Natural killer cell (primary cell): ENCODE measurements around the gene SLC12A4. TPM values are rescaled to one million over a fixed set of nuclear protein-coding genes. Genes with fewer than 3 reads are reported as not detected.

Experiments
- ATAC-seq, 3 donors: fragments of 150-1000 bp in 2 of 3; fragments of 200-7000 bp in 1 of 3; cut with Tn5 transposase; 1 replicate in 1 of 3; 2 replicates in 2 of 3; pipeline ENCODE4 v1.10.0; 2021; ENCODE audit warnings: mild to moderate bottlenecking in 2 of 3, moderate library complexity in 2 of 3
- DNase-seq, 2 donors: peaks; one replicate each; pipeline versions ENCODE4 v3.0.0 to v3.0.0-alpha.2; 2013 to 2021; ENCODE audit warnings: mixed read lengths in 1 of 2
- H3K27ac ChIP-seq: one replicate; pipeline ENCODE4 v1.5.1; 2013; ENCODE audit warnings: mild to moderate bottlenecking, low read length
- H3K27me3 ChIP-seq: one replicate; pipeline ENCODE4 v1.6.1; 2013; ENCODE audit warnings: low read length; ENCODE audit not compliant: control insufficient read depth, insufficient read depth
- H3K36me3 ChIP-seq: one replicate; pipeline ENCODE4 v1.6.1; 2013; ENCODE audit warnings: low read length; ENCODE audit not compliant: control insufficient read depth, insufficient read depth
- H3K4me1 ChIP-seq: one replicate; pipeline ENCODE4 v1.6.1; 2013; ENCODE audit warnings: low read length; ENCODE audit not compliant: control insufficient read depth, insufficient read depth
- H3K4me3 ChIP-seq: one replicate; pipeline ENCODE4 v1.5.1; 2013; ENCODE audit warnings: low read length
- H3K9me3 ChIP-seq: one replicate; pipeline ENCODE4 v1.6.1; 2013; ENCODE audit warnings: low read length; ENCODE audit not compliant: control insufficient read depth, insufficient read depth
- H3K27ac Mint-ChIP-seq, 2 donors: one replicate each; pipeline ENCODE4 v1.8.0; 2022; ENCODE audit warnings: mild to moderate bottlenecking in 2 of 2, mixed read lengths in 2 of 2, moderate library complexity in 1 of 2
- H3K27me3 Mint-ChIP-seq, 2 donors: one replicate each; pipeline ENCODE4 v1.8.0; 2022; ENCODE audit warnings: low read depth in 2 of 2, mixed read lengths in 2 of 2
- H3K36me3 Mint-ChIP-seq: one replicate; pipeline ENCODE4 v1.8.0; 2022; ENCODE audit warnings: mixed read lengths
- H3K4me1 Mint-ChIP-seq, 2 donors: one replicate each; pipeline ENCODE4 v1.8.0; 2022; ENCODE audit warnings: mixed read lengths in 2 of 2
- H3K4me3 Mint-ChIP-seq: one replicate; pipeline ENCODE4 v1.8.0; 2022; ENCODE audit warnings: mild to moderate bottlenecking, moderate library complexity, mixed read lengths
- H3K9me3 Mint-ChIP-seq, 2 donors: one replicate each; pipeline ENCODE4 v1.8.0; 2022; ENCODE audit warnings: mixed read lengths in 2 of 2
- CTCF ChIP-seq: fragments of 200-600 bp; IDR thresholded peaks from one replicate; pipeline ENCODE4 v1.8.0; 2022; ENCODE audit warnings: antibody characterized with exemption
- WGBS: methylation state at CpG from one replicate; pipeline ENCODE4 v1.1.7; 2013; ENCODE audit warnings: missing lambda C conversion rate; ENCODE audit not compliant: insufficient coverage; 5-methylcytosine and 5-hydroxymethylcytosine counted together
- intact Hi-C: fragments of 100-400 bp; cut with micrococcal nuclease; formaldehyde crosslinking; loops from one replicate; pipeline ENCODE4 v1.14.2; 2022
- total RNA-seq, 4 donors: library from RNA; stranded (reverse); fragments of 120-200 nt in 1 of 4; gene quantifications; one replicate each; pipeline versions ENCODE4 v1.2.3 to v1.2.4, GENCODE V29; 2013 to 2022

Gene SLC12A4
- total RNA-seq, 3 donors from 2014 or later (not counting 1 experiment from before 2014, with no cell fraction given), result 30.0 to 47.0 (median 30.5) TPM

- H3K9me3 Mint-ChIP-seq, result no peaks in the 10 kb centered on the region
- peaks cover 27% of the 10 kb centered on the region for H3K4me1 ChIP-seq
- H3K4me3 ChIP-seq, result peak overlapping the region; percentile 80
- peaks cover 22 to 27% of the 10 kb centered on the region in 2 donors for H3K4me1 Mint-ChIP-seq
- H3K4me3 Mint-ChIP-seq, result peak overlapping the region; percentile 96
- no peak for TF ChIP-seq CTCF
- WGBS, result 14% methylated on average over 18 of the region's 18 CpGs
- H3K27me3 Mint-ChIP-seq, result no peaks in the 10 kb centered on the region
- H3K27me3 ChIP-seq, result no peaks in the 10 kb centered on the region
- peak overlapping the region; percentile 73 to 89 for H3K27ac Mint-ChIP-seq
- peaks cover 4% of the 10 kb centered on the region for H3K36me3 ChIP-seq
- H3K27ac ChIP-seq, result no peak overlapping the region
- intact Hi-C loops, result no loop called here
- ATAC-seq, result peak in 2 of 3 donors; percentile 9 to 15
- peak in 1 of 2 donors; percentile 51 for DNase-seq
- no peaks in the 10 kb centered on the region for H3K36me3 Mint-ChIP-seq
- H3K9me3 ChIP-seq, result no peaks in the 10 kb centered on the region
These were observed 1.1 kb downstream of the SLC12A4 start for GRCh38 chr16:67967183-67967957.

- intact Hi-C loops, result no loop called here
- H3K4me3 ChIP-seq, result no peak overlapping the region
- no peak for TF ChIP-seq CTCF
- no peaks in the 10 kb centered on the region for H3K9me3 ChIP-seq
- peaks cover 27% of the 10 kb centered on the region for H3K4me1 ChIP-seq
- H3K27ac ChIP-seq, result no peak overlapping the region
- no peaks in the 10 kb centered on the region for H3K27me3 ChIP-seq
- no peak for DNase-seq
- no peak for ATAC-seq
- Mint-ChIP-seq H3K27me3 (no peaks in the 10 kb centered on the region), H3K4me1 (peaks cover 22 to 27% of the 10 kb centered on the region in 2 donors), H3K27ac (peak overlapping the region in 1 of 2 donors; percentile 89), H3K9me3 (no peaks in the 10 kb centered on the region), H3K4me3 (peak overlapping the region; percentile 96), H3K36me3 (no peaks in the 10 kb centered on the region)
- 97% methylated on average over 3 of the region's 3 CpGs for WGBS
- H3K36me3 ChIP-seq, result peaks cover 4% of the 10 kb centered on the region
These were observed 1.8 kb downstream of the SLC12A4 start for GRCh38 chr16:67966549-67967182.

- 95% methylated on average over 11 of the region's 11 CpGs for WGBS
- no peak overlapping the region for H3K27ac ChIP-seq
These were observed 2.5 kb downstream of the SLC12A4 start for GRCh38 chr16:67965668-67966548.

More at GRCh38 chr16:67965668-67966548, 2.5 kb downstream of the SLC12A4 start:
- H3K27me3 Mint-ChIP-seq, result no peaks in the 10 kb centered on the region
- Histone ChIP-seq H3K4me1 (peaks cover 27% of the 10 kb centered on the region), H3K27me3 (no peaks in the 10 kb centered on the region), H3K36me3 (peaks cover 11% of the 10 kb centered on the region), H3K4me3 (no peak overlapping the region), H3K9me3 (no peaks in the 10 kb centered on the region)
- no peak for DNase-seq
- H3K4me1 Mint-ChIP-seq, result peaks cover 22 to 27% of the 10 kb centered on the region in 2 donors
- H3K36me3 Mint-ChIP-seq, result no peaks in the 10 kb centered on the region
- ATAC-seq, result no peak
- H3K4me3 Mint-ChIP-seq, result no peak overlapping the region
- no peak for TF ChIP-seq CTCF
- no peaks in the 10 kb centered on the region for H3K9me3 Mint-ChIP-seq
- intact Hi-C loops, result no loop called here
- no peak overlapping the region for H3K27ac Mint-ChIP-seq
